Activated naive CD4-positive, alpha-beta T cell treated with anti-CD3 and anti-CD28 coated beads, Interleukin-2, amount 50 U/mL, for 72 hours (primary cell): Measurements from ENCODE around the gene DBET. TPM values are rescaled to one million over a fixed set of nuclear protein-coding genes. Genes with fewer than 3 reads are reported as not detected.
"Not testable (repeated sequence)": the region's sequence is repeated elsewhere in the genome, so short reads cannot be mapped to it uniquely, and the experiment has no call there.

Source experiments
- ATAC-seq, 2 donors: fragments of 150-1000 bp; cut with Tn5 transposase; 2 replicates each; pipeline ENCODE4 v1.10.0; 2021; ENCODE audit warnings: mild to moderate bottlenecking in 2 of 2, moderate library complexity in 2 of 2
- DNase-seq, 2 donors: peaks; one replicate each; pipeline ENCODE4 v3.0.0; 2021 to 2022; ENCODE audit warnings: low spot score in 2 of 2
- H3K27ac Mint-ChIP-seq, 2 donors: one replicate each; pipeline ENCODE4 v1.8.0; 2022; ENCODE audit warnings: mild to moderate bottlenecking in 2 of 2, mixed read lengths in 2 of 2
- H3K36me3 Mint-ChIP-seq, 2 donors: one replicate each; pipeline ENCODE4 v1.8.0; 2022; ENCODE audit warnings: mixed read lengths in 2 of 2
- H3K9me3 Mint-ChIP-seq, 2 donors: one replicate each; pipeline ENCODE4 v1.8.0; 2022; ENCODE audit warnings: mixed read lengths in 2 of 2
- total RNA-seq, 2 donors: library from RNA; stranded (reverse); gene quantifications; one replicate each; pipeline ENCODE4 v1.2.3, GENCODE V29; 2022

The DBET gene
- total RNA-seq: not detected

DNA sequence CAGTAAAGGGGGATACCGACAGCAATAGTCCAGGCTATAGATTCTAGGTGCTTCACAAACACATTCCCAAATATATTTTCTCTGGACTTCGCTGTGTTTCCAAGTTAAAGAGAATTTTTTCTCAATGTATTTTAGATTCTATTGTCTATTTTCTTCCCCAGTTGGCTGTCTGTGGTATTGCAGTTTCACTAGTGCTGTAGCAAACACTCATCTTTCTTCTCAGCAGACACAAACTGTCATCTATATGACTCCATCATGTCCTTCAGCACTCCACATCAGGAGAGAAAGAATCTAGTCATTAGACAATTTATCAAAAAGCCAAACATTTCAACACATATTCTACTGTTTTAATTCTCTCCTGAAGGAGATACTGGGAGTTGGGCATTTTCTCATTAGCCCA, at the start of gene DBET:
DBET (plus strand) TSS at position 161 of the 400 bp plus-strand sequence.
- not testable (repeated sequence) for H3K27ac Mint-ChIP-seq, DNase-seq, H3K36me3 Mint-ChIP-seq, ATAC-seq, H3K9me3 Mint-ChIP-seq

- peaks cover 0 to 41% of the 10 kb centered on the region in 2 donors for H3K36me3 Mint-ChIP-seq
- peaks cover 0 to 4% of the 10 kb centered on the region in 2 donors for H3K9me3 Mint-ChIP-seq
- peak; percentile 45 to 51 for ATAC-seq
- H3K27ac Mint-ChIP-seq: no peak overlapping the region
- peak in 1 of 2 donors; percentile 11 for DNase-seq
Measured at GRCh38 chr4:190014771-190015537, 49.3 kb upstream of the DBET start.

GRCh38 chr4:190015538-190016368, 48.5 kb upstream of the DBET start:
- ATAC-seq: no peak
- H3K27ac Mint-ChIP-seq: peak overlapping the region in 1 of 2 donors; percentile 37

GRCh38 chr4:190016369-190017289, 47.7 kb upstream of the DBET start:
- Mint-ChIP-seq H3K9me3 (peaks cover 0 to 4% of the 10 kb centered on the region in 2 donors), H3K27ac (peak overlapping the region in 1 of 2 donors; percentile 37), H3K36me3 (peaks cover 0 to 49% of the 10 kb centered on the region in 2 donors)
- ATAC-seq (no peak), DNase-seq (peak in 1 of 2 donors; percentile 2)

More at GRCh38 chr4:190015538-190016368, 48.5 kb upstream of the DBET start:
- Mint-ChIP-seq H3K9me3 (peaks cover 0 to 4% of the 10 kb centered on the region in 2 donors), H3K36me3 (peaks cover 0 to 46% of the 10 kb centered on the region in 2 donors)
- DNase-seq: peak in 1 of 2 donors; percentile 3

GRCh38 chr4:190017357-190018200, 46.7 kb upstream of the DBET start:
- H3K27ac Mint-ChIP-seq: no peak overlapping the region
- DNase-seq: peak in 1 of 2 donors; percentile 13
- H3K36me3 Mint-ChIP-seq: peaks cover 0 to 50% of the 10 kb centered on the region in 2 donors
- H3K9me3 Mint-ChIP-seq: peaks cover 0 to 4% of the 10 kb centered on the region in 2 donors
- ATAC-seq: no peak

DNA sequence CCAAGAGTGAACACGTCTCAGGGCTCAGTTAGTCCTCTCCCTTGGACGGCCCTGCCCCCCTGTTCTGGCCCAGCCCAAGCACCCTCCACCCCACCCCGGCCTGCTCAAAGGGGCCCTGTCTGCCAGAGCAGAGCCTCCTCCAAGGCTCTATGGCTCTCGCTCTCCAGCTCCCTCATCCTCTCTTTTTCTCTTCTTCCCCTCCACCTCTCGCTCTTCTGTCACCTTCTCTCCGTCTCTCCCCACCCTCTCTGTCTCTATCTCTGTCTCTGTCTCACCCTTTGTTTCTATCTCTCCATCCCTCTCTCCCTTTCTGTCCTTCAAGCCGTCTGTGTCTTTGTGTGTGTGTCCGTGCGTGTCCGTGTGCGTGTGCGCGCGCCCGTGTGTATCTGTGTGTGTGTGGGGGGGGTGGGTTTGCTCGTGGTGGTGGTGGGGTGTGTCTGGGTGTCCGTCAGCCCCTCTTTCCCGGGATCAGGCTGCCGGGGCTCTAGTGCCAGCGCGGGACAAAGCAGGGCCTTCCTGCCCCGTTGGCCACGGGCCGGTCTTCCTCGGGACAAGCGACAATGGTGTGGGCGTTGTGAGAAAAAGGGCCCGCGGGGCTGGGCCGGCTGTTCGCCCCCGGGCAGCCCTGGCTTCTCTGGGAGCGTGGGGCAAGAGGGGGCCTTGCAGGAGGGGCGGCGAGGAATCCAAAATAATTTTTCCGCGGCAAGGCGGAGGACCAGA, 45.9 kb upstream of the DBET start:
- no peak for ATAC-seq
- H3K27ac Mint-ChIP-seq: peak overlapping the region in 1 of 2 donors; percentile 19
- peaks cover 0 to 4% of the 10 kb centered on the region in 2 donors for H3K9me3 Mint-ChIP-seq
- peak in 1 of 2 donors; percentile 4 for DNase-seq
- peaks cover 0 to 46% of the 10 kb centered on the region in 2 donors for H3K36me3 Mint-ChIP-seq

GRCh38 chr4:190019023-190019858, 45.1 kb upstream of the DBET start:
- peak overlapping the region in 1 of 2 donors; percentile 50 for H3K27ac Mint-ChIP-seq
- DNase-seq (peak in 1 of 2 donors; percentile 12), ATAC-seq (no peak)
- H3K9me3 Mint-ChIP-seq: peaks cover 0 to 4% of the 10 kb centered on the region in 2 donors
- H3K36me3 Mint-ChIP-seq: peaks cover 0 to 41% of the 10 kb centered on the region in 2 donors

GRCh38 chr4:190019859-190020463, 44.3 kb upstream of the DBET start:
- ATAC-seq, H3K27ac Mint-ChIP-seq, H3K9me3 Mint-ChIP-seq: not testable (repeated sequence)
- peak in 1 of 2 donors; percentile 4 for DNase-seq
- peaks cover 0 to 37% of the 10 kb centered on the region in 2 donors for H3K36me3 Mint-ChIP-seq

GRCh38 chr4:190020790-190021717, 43.2 kb upstream of the DBET start:
- DNase-seq (peak in 1 of 2 donors; percentile 42), ATAC-seq (peak; percentile 17 to 39)
- Mint-ChIP-seq H3K36me3 (peaks cover 0 to 36% of the 10 kb centered on the region in 2 donors), H3K9me3 (peaks cover 0 to 4% of the 10 kb centered on the region in 2 donors), H3K27ac (peak overlapping the region in 1 of 2 donors; percentile 51)

GRCh38 chr4:190021973-190022372, 42.3 kb upstream of the DBET start:
- ATAC-seq, H3K27ac Mint-ChIP-seq, H3K9me3 Mint-ChIP-seq, DNase-seq: not testable (repeated sequence)
- peaks cover 0 to 27% of the 10 kb centered on the region in 2 donors for H3K36me3 Mint-ChIP-seq

GRCh38 chr4:190022614-190023281, 41.6 kb upstream of the DBET start:
- H3K9me3 Mint-ChIP-seq, H3K27ac Mint-ChIP-seq: not testable (repeated sequence)
- peak in 1 of 2 donors; percentile 14 for DNase-seq
- peak; percentile 46 to 56 for ATAC-seq
- peaks cover 0 to 26% of the 10 kb centered on the region in 2 donors for H3K36me3 Mint-ChIP-seq

DNA sequence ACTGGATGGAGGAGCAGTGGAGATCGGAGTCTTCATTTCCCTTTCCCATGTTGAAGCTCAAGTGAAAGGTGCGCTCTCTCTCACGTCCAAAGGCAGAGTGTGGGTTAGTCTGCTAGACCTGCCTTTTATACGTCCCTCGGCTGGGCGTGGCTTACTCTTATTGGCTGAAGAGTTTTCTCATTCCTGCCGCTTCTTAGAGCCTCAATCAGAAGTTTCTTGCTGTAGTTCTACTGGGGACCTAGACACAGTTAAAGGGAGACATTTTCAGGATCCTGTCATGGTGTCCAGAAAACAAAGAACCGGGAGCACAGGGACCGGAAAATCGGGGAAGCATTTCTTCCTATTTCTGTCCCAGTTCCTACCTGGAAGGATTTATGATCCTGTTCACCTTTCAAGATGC, 37.1 kb upstream of the DBET start, which contains the start of gene FRG2:
FRG2 (minus strand) TSS at position 101 of the 400 bp plus-strand sequence; CDS start at position 49, 52 bp downstream.
- H3K9me3 Mint-ChIP-seq, ATAC-seq, H3K36me3 Mint-ChIP-seq, H3K27ac Mint-ChIP-seq, DNase-seq: not testable (repeated sequence)
